OCI-LY1 (cell line): ENCODE measurements around the gene CMPK1.
A peak's percentile ranks its signal among the peaks of the same experiment; 100 is the strongest.
"Not testable (repeated sequence)": the region's sequence is repeated elsewhere in the genome, so short reads cannot be mapped to it uniquely, and the experiment has no call there.

Source experiments
- H2AFZ ChIP-seq: fragments of 200-600 bp; sonication (generic), shearing (Covaris generic); 2 replicates; pipeline ENCODE4 v1.6.0; 2014; ENCODE audit warnings: antibody characterized with exemption, mild to moderate bottlenecking, low read length
- H3F3A ChIP-seq: fragments of 200-600 bp; sonication (generic), shearing (Covaris generic); 2 replicates; pipeline ENCODE4 v1.6.0; 2014; ENCODE audit warnings: mild to moderate bottlenecking, antibody characterized with exemption, low read length, moderate library complexity; ENCODE audit not compliant: insufficient read depth
- H3K27ac ChIP-seq: fragments of 200-600 bp; sonication (generic); 2 replicates; pipeline ENCODE4 v1.5.1; 2014; ENCODE audit warnings: low read length, mixed run types, mild to moderate bottlenecking, low read depth; ENCODE audit not compliant: poor library complexity, severe bottlenecking
- H3K27me3 ChIP-seq: fragments of 200-600 bp; sonication (generic); 2 replicates; pipeline ENCODE4 v1.6.0; 2014; ENCODE audit warnings: antibody characterized with exemption, mild to moderate bottlenecking, low read length, moderate library complexity; ENCODE audit not compliant: insufficient read depth
- H3K36me3 ChIP-seq: fragments of 200-600 bp; sonication (generic); 2 replicates; pipeline ENCODE4 v1.6.1; 2014; ENCODE audit warnings: mild to moderate bottlenecking, antibody characterized with exemption, low read length, moderate library complexity, mixed read lengths; ENCODE audit not compliant: insufficient read depth
- H3K4me1 ChIP-seq: fragments of 200-600 bp; sonication (generic); 2 replicates; pipeline ENCODE4 v1.5.1; 2014; ENCODE audit warnings: mild to moderate bottlenecking, low read length, moderate library complexity; ENCODE audit not compliant: insufficient read depth, severe bottlenecking
- H3K4me2 ChIP-seq: fragments of 200-600 bp; sonication (generic), shearing (Covaris generic); 2 replicates; pipeline ENCODE4 v1.6.1; 2014; ENCODE audit warnings: low read length
- H3K4me3 ChIP-seq: fragments of 200-600 bp; sonication (generic); 2 replicates; pipeline ENCODE4 v1.5.1; 2014; ENCODE audit warnings: low read length, low read depth, mild to moderate bottlenecking, mixed read lengths; ENCODE audit not compliant: poor library complexity, severe bottlenecking
- H3K79me2 ChIP-seq: fragments of 200-600 bp; shearing (Covaris generic); 2 replicates; pipeline ENCODE4 v1.6.1; 2016; ENCODE audit warnings: mixed run types, low read length, mixed read lengths; ENCODE audit not compliant: insufficient read depth
- H3K9ac ChIP-seq: fragments of 200-600 bp; sonication (generic), shearing (Covaris generic); 2 replicates; pipeline ENCODE4 v1.6.1; 2014; ENCODE audit warnings: mild to moderate bottlenecking, low read length, mixed read lengths
- H3K9me2 ChIP-seq: fragments of 200-600 bp; sonication (generic), shearing (Covaris generic); 2 replicates; pipeline ENCODE4 v1.6.1; 2014; ENCODE audit warnings: low read depth, mild to moderate bottlenecking, low read length, mixed read lengths
- H3K9me3 ChIP-seq: fragments of 200-600 bp; shearing (Covaris generic); 2 replicates; pipeline ENCODE4 v1.6.1; 2014; ENCODE audit warnings: low read length, mixed read lengths
- H4K20me1 ChIP-seq: fragments of 200-600 bp; sonication (generic), shearing (Covaris generic); 2 replicates; pipeline ENCODE4 v1.6.0; 2016; ENCODE audit warnings: mild to moderate bottlenecking, low read length; ENCODE audit not compliant: insufficient read depth
- CTCF ChIP-seq: fragments of 200-600 bp; sonication (generic), shearing (Covaris generic); IDR thresholded peaks from 2 replicates; pipeline ENCODE4 v1.5.1; 2017; ENCODE audit warnings: mild to moderate bottlenecking, antibody characterized with exemption, low read length, moderate library complexity, mixed read lengths
- EZH2 ChIP-seq: fragments of 200-600 bp; sonication (generic), shearing (Covaris generic); IDR thresholded peaks from 2 replicates; pipeline ENCODE4 v1.8.0; 2017; ENCODE audit warnings: borderline replicate concordance, mixed run types, mild to moderate bottlenecking, antibody characterized with exemption, low read length, moderate library complexity, mixed read lengths

CMPK1 gene

GRCh38 chr1:47333578-47333921, at the start of gene CMPK1:
Gene CMPK1 (plus strand): TSS chr1:47333790. CDS start chr1:47333946, 156 bp downstream.
- Histone ChIP-seq H4K20me1 (no peaks in the 10 kb centered on the region), H3K79me2 (peaks cover 37% of the 10 kb centered on the region), H3K9me2 (no peaks in the 10 kb centered on the region), H3K27me3 (no peaks in the 10 kb centered on the region), H2AFZ (peak within 1 kb of the TSS; percentile 70; the same call in 1 of the 2 replicates), H3K9me3 (no peaks in the 10 kb centered on the region), H3K27ac (peak within 1 kb of the TSS; percentile 87), H3K36me3 (no peaks in the 10 kb centered on the region; the same call in 1 of the 2 replicates), H3F3A (no peaks in the 10 kb centered on the region), H3K4me3 (peak within 1 kb of the TSS; percentile 76), H3K9ac (peak within 1 kb of the TSS; percentile 87), H3K4me1 (peaks cover 29% of the 10 kb centered on the region), H3K4me2 (peak within 1 kb of the TSS; percentile 96)
- TF ChIP-seq EZH2 (no peak), CTCF (peak; percentile 33; the same call in 1 of the 2 replicates)

- not testable (repeated sequence) for H4K20me1 ChIP-seq, H3K4me1 ChIP-seq, H3K9ac ChIP-seq, H2AFZ ChIP-seq, H3K27me3 ChIP-seq, H3K9me3 ChIP-seq, H3K4me2 ChIP-seq, H3K9me2 ChIP-seq, H3K27ac ChIP-seq, H3F3A ChIP-seq, H3K4me3 ChIP-seq, H3K79me2 ChIP-seq
- H3K36me3 ChIP-seq: peaks cover 88% of the 10 kb centered on the region
These were observed 45.5 kb upstream of the CMPK1 start for GRCh38 chr1:47288116-47288515.

DNA sequence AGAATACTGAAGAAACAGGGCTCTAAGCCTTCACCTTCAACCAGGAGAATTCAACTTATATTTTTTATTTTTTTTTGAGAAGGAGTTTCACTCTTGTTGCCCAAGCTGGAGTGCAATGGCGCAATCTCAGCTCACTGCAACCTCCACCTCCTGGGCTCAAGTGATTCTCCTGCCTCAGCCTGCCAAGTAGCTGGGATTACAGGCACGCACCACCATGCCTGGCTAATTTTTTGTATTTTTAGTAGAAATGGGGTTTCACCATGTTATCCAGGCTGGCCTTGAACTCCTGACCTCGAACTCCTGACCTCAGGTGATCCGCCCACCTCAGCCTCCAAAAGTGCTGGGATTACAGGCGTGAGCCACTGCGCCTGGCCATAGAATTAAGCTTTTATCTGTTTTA, 38.7 kb upstream of the CMPK1 start:
- peaks cover 70% of the 10 kb centered on the region for H3K36me3 ChIP-seq
- not testable (repeated sequence) for H3K27ac ChIP-seq, H3K9ac ChIP-seq, H3K9me3 ChIP-seq, H2AFZ ChIP-seq, H3K79me2 ChIP-seq, H3K4me3 ChIP-seq, H3K9me2 ChIP-seq, H4K20me1 ChIP-seq, H3F3A ChIP-seq, H3K4me1 ChIP-seq, H3K4me2 ChIP-seq, H3K27me3 ChIP-seq

DNA sequence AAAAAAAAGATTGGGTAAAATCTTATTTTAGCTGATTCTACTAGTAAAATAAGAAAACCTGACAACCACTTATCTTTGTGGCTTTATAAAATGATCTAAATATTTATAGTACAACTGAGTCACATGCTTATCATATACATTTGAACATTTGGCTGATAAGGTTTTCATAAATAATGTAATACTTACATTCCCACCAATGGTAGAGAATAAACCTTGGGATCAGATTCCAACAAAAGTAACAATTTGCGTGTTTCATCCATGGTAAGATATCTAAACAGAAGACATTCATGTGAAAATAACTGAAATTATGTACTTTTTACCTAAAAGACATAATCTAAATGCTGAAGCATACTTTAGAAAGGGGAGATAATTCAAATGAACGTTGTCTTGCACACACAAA, 38.0 kb upstream of the CMPK1 start:
- no peak overlapping the region for H2AFZ ChIP-seq
- no peak overlapping the region for H3K4me3 ChIP-seq
- no peaks in the 10 kb centered on the region for H3F3A ChIP-seq
- H3K36me3 ChIP-seq: peaks cover 70% of the 10 kb centered on the region
- H3K4me1 ChIP-seq: no peaks in the 10 kb centered on the region
- H3K9ac ChIP-seq: no peak overlapping the region
- H4K20me1 ChIP-seq: no peaks in the 10 kb centered on the region
- H3K9me3 ChIP-seq: no peaks in the 10 kb centered on the region
- H3K9me2 ChIP-seq: no peaks in the 10 kb centered on the region
- H3K27me3 ChIP-seq: no peaks in the 10 kb centered on the region
- no peaks in the 10 kb centered on the region for H3K79me2 ChIP-seq
- no peak for TF ChIP-seq CTCF
- no peak overlapping the region for H3K4me2 ChIP-seq
- H3K27ac ChIP-seq: no peak overlapping the region
